LNCAP (cell line): ENCODE data around the gene COL5A1.

ENCODE experiments used
- CTCF ChIP-seq: fragments of 450-650 bp; IDR thresholded peaks from 2 replicates; pipeline ENCODE4 v1.5.1; 2017; ENCODE audit warnings: mild to moderate bottlenecking

Gene COL5A1

GRCh38 chr9:134677743-134678142 is 36.1 kb downstream of the COL5A1 start:
- no peak for TF ChIP-seq CTCF

GRCh38 chr9:134678206-134678605 is 36.6 kb downstream of the COL5A1 start:
- no peak for TF ChIP-seq CTCF

- no peak for TF ChIP-seq CTCF
These were observed 37.3 kb downstream of the COL5A1 start for GRCh38 chr9:134678666-134679443.

- TF ChIP-seq CTCF = no peak
These were observed 38.2 kb downstream of the COL5A1 start for GRCh38 chr9:134679616-134680392.

GRCh38 chr9:134680393-134681060 is 38.9 kb downstream of the COL5A1 start:
- no peak for TF ChIP-seq CTCF

GRCh38 chr9:134681061-134681661 is 39.6 kb downstream of the COL5A1 start:
- no peak for TF ChIP-seq CTCF

GRCh38 chr9:134682026-134682425 is 40.4 kb downstream of the COL5A1 start:
- TF ChIP-seq CTCF = no peak
